GM13977 (cell line): ENCODE measurements around the gene PRSS56.

Source experiments
- DNase-seq: peaks from one replicate; pipeline ENCODE4 v3.0.0; 2012; ENCODE audit warnings: low spot score
- CTCF ChIP-seq: IDR thresholded peaks from 2 replicates; pipeline ENCODE4 v1.5.1; 2012; ENCODE audit warnings: mild to moderate bottlenecking, control low read depth; ENCODE audit not compliant: insufficient read depth; ENCODE audit errors: extremely low read depth, missing control alignments
- in situ Hi-C: fragments of 300-500 bp; cut with MboI; formaldehyde crosslinking; loops from one replicate; pipeline ENCODE4 v1.12.0; 2022; ENCODE audit warnings: low sequenced_read_pairs, low pct_unique_long_range_greater_than_20kb, mixed read lengths, inconsistent platforms; ENCODE audit not compliant: unreplicated experiment

Gene PRSS56

GRCh38 chr2:232483923-232484627, 36.1 kb upstream of the PRSS56 start:
- no peak for TF ChIP-seq CTCF
- in situ Hi-C loops, result no loop called here
- no peak for DNase-seq

GRCh38 chr2:232484628-232485347, 35.4 kb upstream of the PRSS56 start:
- DNase-seq, result no peak
- in situ Hi-C loops, result no loop called here
- no peak for TF ChIP-seq CTCF

GRCh38 chr2:232485348-232485756, 34.8 kb upstream of the PRSS56 start:
- TF ChIP-seq CTCF, result no peak
- DNase-seq, result no peak
- in situ Hi-C loops, result no loop called here

- DNase-seq, result no peak
- in situ Hi-C loops, result no loop called here
- no peak for TF ChIP-seq CTCF
Measured at GRCh38 chr2:232485757-232486557, 34.2 kb upstream of the PRSS56 start.

- TF ChIP-seq CTCF, result no peak
- DNase-seq, result no peak
- in situ Hi-C loops, result no loop called here
Measured at GRCh38 chr2:232486558-232487384, 33.4 kb upstream of the PRSS56 start.

GRCh38 chr2:232487385-232488096, 32.6 kb upstream of the PRSS56 start, which contains the start of gene ECEL1:
Gene ECEL1, minus strand, starts transcription at chr2:232487834. Its CDS starts 1,181 bp downstream, at chr2:232486653.
- no peak for TF ChIP-seq CTCF
- in situ Hi-C loops, result no loop called here
- peak; percentile 63 for DNase-seq
